Right lobe of liver (tissue), 6 donors: ENCODE data around the gene FBXL17. TPM values are rescaled to one million over a fixed set of nuclear protein-coding genes. Genes with fewer than 3 reads are reported as not detected.

Experiments
- ATAC-seq, 4 donors: fragments of 200-7000 bp; cut with Tn5 transposase; one replicate each; pipeline ENCODE4 v1.9.1; 2020; ENCODE audit warnings: mild to moderate bottlenecking in 4 of 4, moderate library complexity in 4 of 4
- DNase-seq, 3 donors: peaks; one replicate each; pipeline ENCODE4 v3.0.0-alpha.2; 2020
- H3K27ac ChIP-seq, 3 donors: fragments of 200-600 bp; one replicate each; pipeline ENCODE4 v1.8.0; 2022
- H3K27me3 ChIP-seq, 2 donors: fragments of 200-600 bp; one replicate each; pipeline ENCODE4 v1.8.0; 2022
- H3K36me3 ChIP-seq, 4 donors: fragments of 200-600 bp; sonication (generic) in 1 of 4; one replicate each; pipeline versions ENCODE4 v1.5.1 to v1.8.0; 2017 to 2022; ENCODE audit warnings: control low read depth in 1 of 4
- H3K4me1 ChIP-seq, 4 donors: fragments of 200-600 bp; sonication (generic) in 1 of 4; one replicate each; pipeline versions ENCODE4 v1.5.1 to v1.8.0; 2017 to 2022; ENCODE audit warnings: control low read depth in 1 of 4
- H3K4me3 ChIP-seq, 3 donors: fragments of 200-600 bp; one replicate each; pipeline ENCODE4 v1.8.0; 2022
- H3K9me3 ChIP-seq, 4 donors: fragments of 200-600 bp; sonication (generic) in 1 of 4; one replicate each; pipeline versions ENCODE4 v1.5.1 to v1.8.0; 2017 to 2022; ENCODE audit warnings: control low read depth in 1 of 4
- POLR2A ChIP-seq: fragments of 450-650 bp; IDR thresholded peaks from one replicate; pipeline ENCODE4 v1.6.1; 2017; ENCODE audit warnings: antibody characterized with exemption, mild to moderate bottlenecking
- WGBS: methylation state at CpG from one replicate; pipeline ENCODE4 v1.1.6; 2018; ENCODE audit warnings: low coverage, low lambda C conversion rate; ENCODE audit not compliant: insufficient coverage; ENCODE audit errors: missing lambda C conversion rate; 5-methylcytosine and 5-hydroxymethylcytosine counted together
- intact Hi-C, 2 donors: fragments of 100-400 bp; cut with DNase I; formaldehyde crosslinking; loops; one replicate each; pipeline versions ENCODE4 v1.11.2 to v1.14.1; 2022
- total RNA-seq, 6 experiments: library from RNA; depleted of rRNA in 2 of 6; stranded (reverse); fragments of >200 nt in 2 of 6; fragmentation: NEBNext Ultra II Directional in 3 of 6; extraction: Animal tissue kit (Norgen Biotek cat#: 25700) in 3 of 6; gene quantifications; one replicate each; pipeline versions ENCODE4 v1.1.0 to v1.2.4, GENCODE V29; 2016 to 2023
- TF ChIP-seq, protein P1 (sequence below), 4 donors: fragments of 200-600 bp in 3 of 4; fragments of 450-650 bp in 1 of 4; IDR thresholded peaks; one replicate each; pipeline versions ENCODE4 v1.5.1 to v1.8.0; 2016 to 2022; ENCODE audit warnings: antibody characterized with exemption in 4 of 4, mild to moderate bottlenecking in 2 of 4
- donor health status: DM: no; HTN: yes; CAD: no.
- donor health status: DM: no; HTN: no; CAD: no.
- donor health status: DM: no; HTN: no; CAD: no.
- donor health status: DM: no; HTN: yes; CAD: no.
- donor health status: DM: no; HTN: yes; CAD: no.

FBXL17 gene
- total RNA-seq, 6 experiments from 2014 or later, result 7.7 to 10.6 (median 9.1) TPM

DNA sequence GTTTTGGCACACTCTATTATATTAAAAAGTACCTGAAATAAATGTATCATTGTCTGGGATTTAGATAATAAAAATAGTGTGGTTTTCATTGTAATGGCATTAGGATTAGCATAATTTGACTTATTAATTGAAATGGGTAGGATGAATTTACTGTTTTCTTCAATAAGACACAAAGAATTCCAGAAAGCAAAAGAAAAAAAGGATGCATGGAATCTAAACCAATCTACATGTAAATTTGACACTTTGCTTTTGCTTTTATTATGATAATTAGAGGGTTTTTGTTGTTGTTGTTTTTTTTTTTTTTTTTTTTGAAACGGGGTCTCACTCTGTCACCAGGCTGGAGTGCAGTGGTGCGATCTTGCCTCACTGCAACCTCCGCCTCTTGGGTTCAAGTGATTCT is 406.3 kb downstream of the FBXL17 start:
- DNase-seq, result no peak
- no peak overlapping the region for H3K27ac ChIP-seq
- intact Hi-C loops, result no loop called here
- 89% methylated on average over 3 of the region's 3 CpGs for WGBS
- H3K27me3 ChIP-seq, result no peaks in the 10 kb centered on the region
- no peaks in the 10 kb centered on the region for H3K9me3 ChIP-seq
- H3K4me3 ChIP-seq, result no peak overlapping the region
- peaks cover 0 to 4% (median 0%) of the 10 kb centered on the region in 4 donors for H3K4me1 ChIP-seq
- ATAC-seq, result no peak
- no peak for TF ChIP-seq POLR2A
- TF ChIP-seq, protein P1, sequence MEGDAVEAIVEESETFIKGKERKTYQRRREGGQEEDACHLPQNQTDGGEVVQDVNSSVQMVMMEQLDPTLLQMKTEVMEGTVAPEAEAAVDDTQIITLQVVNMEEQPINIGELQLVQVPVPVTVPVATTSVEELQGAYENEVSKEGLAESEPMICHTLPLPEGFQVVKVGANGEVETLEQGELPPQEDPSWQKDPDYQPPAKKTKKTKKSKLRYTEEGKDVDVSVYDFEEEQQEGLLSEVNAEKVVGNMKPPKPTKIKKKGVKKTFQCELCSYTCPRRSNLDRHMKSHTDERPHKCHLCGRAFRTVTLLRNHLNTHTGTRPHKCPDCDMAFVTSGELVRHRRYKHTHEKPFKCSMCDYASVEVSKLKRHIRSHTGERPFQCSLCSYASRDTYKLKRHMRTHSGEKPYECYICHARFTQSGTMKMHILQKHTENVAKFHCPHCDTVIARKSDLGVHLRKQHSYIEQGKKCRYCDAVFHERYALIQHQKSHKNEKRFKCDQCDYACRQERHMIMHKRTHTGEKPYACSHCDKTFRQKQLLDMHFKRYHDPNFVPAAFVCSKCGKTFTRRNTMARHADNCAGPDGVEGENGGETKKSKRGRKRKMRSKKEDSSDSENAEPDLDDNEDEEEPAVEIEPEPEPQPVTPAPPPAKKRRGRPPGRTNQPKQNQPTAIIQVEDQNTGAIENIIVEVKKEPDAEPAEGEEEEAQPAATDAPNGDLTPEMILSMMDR (IDR thresholded peaks at IDR 0.05), result no peak
- no peaks in the 10 kb centered on the region for H3K36me3 ChIP-seq

DNA sequence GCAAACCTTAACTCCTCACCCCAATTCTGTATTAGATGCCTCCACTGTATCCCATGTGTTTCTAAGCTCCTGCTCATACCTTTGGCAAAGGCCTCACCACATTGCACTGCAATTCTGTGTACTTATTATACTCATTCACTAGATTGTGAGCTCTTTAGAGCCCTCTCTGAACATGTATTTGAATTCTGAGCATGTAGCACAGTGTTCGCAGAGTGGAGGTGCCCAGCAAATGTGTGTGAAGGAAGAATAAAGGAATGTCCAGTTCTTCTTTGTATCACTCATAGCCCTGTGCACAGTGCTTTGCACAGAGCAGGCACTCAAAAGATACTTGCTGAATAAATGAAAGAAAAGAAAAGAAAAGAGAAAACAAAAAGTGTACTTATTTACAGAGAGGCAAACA is 410.1 kb downstream of the FBXL17 start:
- ATAC-seq (no peak), DNase-seq (no peak)
- Histone ChIP-seq H3K4me1 (no peaks in the 10 kb centered on the region), H3K9me3 (no peaks in the 10 kb centered on the region), H3K27me3 (no peaks in the 10 kb centered on the region), H3K36me3 (no peaks in the 10 kb centered on the region), H3K27ac (no peak overlapping the region), H3K4me3 (no peak overlapping the region)
- intact Hi-C loops, result no loop called here
- 85% methylated on average over 1 of the region's 1 CpG for WGBS
- TF ChIP-seq, protein P1 (IDR thresholded peaks at IDR 0.05), result no peak
- TF ChIP-seq POLR2A, result no peak

DNA sequence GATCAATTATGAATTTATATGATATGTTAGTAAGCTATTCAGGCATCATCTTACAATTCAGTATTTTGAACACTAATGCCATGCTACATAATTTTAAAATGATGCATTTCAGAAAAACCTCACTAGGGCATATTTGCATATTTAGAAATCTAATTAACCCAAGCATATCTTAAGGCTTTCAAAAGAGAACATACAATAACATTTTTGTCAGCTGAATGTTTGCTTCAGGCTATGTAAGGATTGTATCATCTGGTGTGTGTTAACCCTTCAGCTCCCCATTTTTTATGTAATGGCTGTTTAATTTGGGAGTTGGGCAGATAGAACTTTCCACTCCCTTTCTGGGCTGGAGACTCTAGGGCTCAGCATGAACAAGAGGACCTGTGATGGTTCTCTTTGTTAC is 412.1 kb downstream of the FBXL17 start:
- intact Hi-C loops, result no loop called here
- no peak for DNase-seq
- no peaks in the 10 kb centered on the region for H3K36me3 ChIP-seq
- no peaks in the 10 kb centered on the region for H3K27me3 ChIP-seq
- no peak overlapping the region for H3K4me3 ChIP-seq
- TF ChIP-seq, protein P1 (IDR thresholded peaks at IDR 0.05), result no peak
- no peak for TF ChIP-seq POLR2A
- no peak overlapping the region for H3K27ac ChIP-seq
- ATAC-seq, result no peak
- no peaks in the 10 kb centered on the region for H3K4me1 ChIP-seq
- no peaks in the 10 kb centered on the region for H3K9me3 ChIP-seq

DNA sequence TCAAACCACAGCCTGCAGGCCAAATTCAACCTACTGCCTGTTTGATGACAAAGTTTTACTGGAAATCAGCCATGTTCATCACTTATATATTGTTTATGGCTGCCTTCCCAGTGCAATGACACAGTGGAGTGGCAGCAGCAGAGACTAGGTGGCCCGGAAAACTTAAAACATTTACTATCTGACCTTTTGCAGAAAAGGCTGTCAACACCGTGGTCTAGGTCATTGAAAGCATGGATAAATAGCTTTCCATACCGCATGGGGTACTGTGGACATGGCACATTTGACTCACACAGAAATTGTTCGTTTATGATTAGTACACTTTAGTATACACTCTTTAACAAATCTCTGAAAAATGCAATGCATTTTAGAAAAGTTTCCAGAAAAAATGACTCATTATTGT is 412.9 kb downstream of the FBXL17 start:
- Histone ChIP-seq H3K4me3 (no peak overlapping the region), H3K36me3 (no peaks in the 10 kb centered on the region), H3K4me1 (no peaks in the 10 kb centered on the region), H3K27me3 (no peaks in the 10 kb centered on the region), H3K27ac (no peak overlapping the region), H3K9me3 (no peaks in the 10 kb centered on the region)
- no peak for TF ChIP-seq POLR2A
- TF ChIP-seq, protein P1 (IDR thresholded peaks at IDR 0.05), result no peak
- no peak for ATAC-seq
- WGBS, result 93% methylated on average over 4 of the region's 4 CpGs
- intact Hi-C loops, result no loop called here
- DNase-seq, result no peak

DNA sequence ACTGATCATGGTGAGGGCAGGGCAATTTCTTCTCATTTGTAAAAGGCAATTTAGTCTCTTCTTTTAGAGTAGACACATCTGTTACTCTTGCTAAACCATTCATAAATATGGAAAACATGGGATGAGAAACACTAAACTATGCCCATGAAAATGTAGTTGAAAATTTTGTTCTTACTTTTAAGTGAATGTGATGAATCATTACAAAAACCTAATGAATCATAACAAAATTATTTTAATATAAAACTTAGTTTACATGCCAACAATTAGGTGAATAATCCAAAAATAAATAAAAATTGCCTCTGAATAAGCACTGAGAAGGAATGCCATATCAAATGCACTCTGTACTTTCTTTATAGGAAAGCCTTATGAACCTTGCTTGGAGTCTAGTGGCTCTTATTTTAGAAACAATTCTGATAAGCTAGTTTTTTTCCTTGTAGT is 413.5 kb downstream of the FBXL17 start:
- TF ChIP-seq, protein P1 (IDR thresholded peaks at IDR 0.05), result no peak
- TF ChIP-seq POLR2A, result no peak
- intact Hi-C loops, result no loop called here
- Histone ChIP-seq H3K9me3 (no peaks in the 10 kb centered on the region), H3K4me3 (no peak overlapping the region), H3K4me1 (no peaks in the 10 kb centered on the region), H3K27me3 (no peaks in the 10 kb centered on the region), H3K27ac (no peak overlapping the region), H3K36me3 (no peaks in the 10 kb centered on the region)
- DNase-seq (no peak), ATAC-seq (no peak)
